ENCODE data around the gene TREML2.

The TREML2 gene

GRCh38 chr6:41156001-41156400 is 44.9 kb downstream of the TREML2 start:
- Histone ChIP-seq H3K4me2 (ENCODE audit: low read length) (no peak overlapping the region), H3K36me3 (replicated peaks; ENCODE audit: low read depth, low read length) (no peaks in the 10 kb centered on the region), H3K27ac (ENCODE audit: low read length) (no peak overlapping the region), H2AFZ (ENCODE audit: low read depth, low read length) (no peak overlapping the region), H4K20me1 (ENCODE audit: insufficient read depth, low read length) (no peaks in the 10 kb centered on the region), H3K9me3 (ENCODE audit: insufficient read depth, low read length) (no peaks in the 10 kb centered on the region), H3K4me3 (ENCODE audit: low read length) (no peak overlapping the region), H3K9ac (ENCODE audit: low read length) (no peak overlapping the region), H3K27me3 (ENCODE audit: low read depth, low read length) (0 out of 2 replicates have a peak, but pooled peaks cover 5% of the 10 kb centered on the region), H3K4me1 (ENCODE audit: low read length) (peaks cover 9% of the 10 kb centered on the region), H3K79me2 (ENCODE audit: low read length) (no peaks in the 10 kb centered on the region)
- TF ChIP-seq EZH2phosphoT487 (IDR thresholded peaks at IDR 0.05; ENCODE audit: low read depth) = no peak
- TF ChIP-seq CTCF (IDR thresholded peaks at IDR 0.05; ENCODE audit: low read depth, low read length) = no peak

- TF ChIP-seq CTCF (IDR thresholded peaks at IDR 0.05; ENCODE audit: low read depth, low read length) (no peak), EZH2phosphoT487 (IDR thresholded peaks at IDR 0.05; ENCODE audit: low read depth) (no peak)
- Histone ChIP-seq H3K4me2 (ENCODE audit: low read length) (no peak overlapping the region), H2AFZ (ENCODE audit: low read depth, low read length) (no peak overlapping the region), H3K27me3 (ENCODE audit: low read depth, low read length) (0 out of 2 replicates have a peak, but pooled peaks cover 5% of the 10 kb centered on the region), H3K9me3 (ENCODE audit: insufficient read depth, low read length) (no peaks in the 10 kb centered on the region), H3K4me3 (ENCODE audit: low read length) (no peak overlapping the region), H3K9ac (ENCODE audit: low read length) (no peak overlapping the region), H3K36me3 (replicated peaks; ENCODE audit: low read depth, low read length) (no peaks in the 10 kb centered on the region), H3K27ac (ENCODE audit: low read length) (no peak overlapping the region), H3K4me1 (ENCODE audit: low read length) (peaks cover 9% of the 10 kb centered on the region), H4K20me1 (ENCODE audit: insufficient read depth, low read length) (no peaks in the 10 kb centered on the region), H3K79me2 (ENCODE audit: low read length) (no peaks in the 10 kb centered on the region)
These were observed 45.7 kb downstream of the TREML2 start for GRCh38 chr6:41155132-41155805.

- Histone ChIP-seq H3K9ac (ENCODE audit: low read length) (no peak within 1 kb of the TSS), H3K9me3 (ENCODE audit: insufficient read depth, low read length) (no peaks in the 10 kb centered on the region), H3K4me3 (ENCODE audit: low read length) (no peak within 1 kb of the TSS), H3K36me3 (replicated peaks; ENCODE audit: low read depth, low read length) (no peaks in the 10 kb centered on the region), H3K27me3 (ENCODE audit: low read depth, low read length) (0 out of 2 replicates have a peak, but pooled peaks cover 5% of the 10 kb centered on the region), H3K27ac (ENCODE audit: low read length) (no peak within 1 kb of the TSS), H3K4me1 (ENCODE audit: low read length) (peaks cover 9% of the 10 kb centered on the region), H2AFZ (ENCODE audit: low read depth, low read length) (no peak within 1 kb of the TSS), H3K79me2 (ENCODE audit: low read length) (no peaks in the 10 kb centered on the region), H4K20me1 (ENCODE audit: insufficient read depth, low read length) (no peaks in the 10 kb centered on the region), H3K4me2 (ENCODE audit: low read length) (no peak within 1 kb of the TSS)
- TF ChIP-seq EZH2phosphoT487 (IDR thresholded peaks at IDR 0.05; ENCODE audit: low read depth) = no peak
- TF ChIP-seq CTCF (IDR thresholded peaks at IDR 0.05; ENCODE audit: low read depth, low read length) = no peak
These were observed 46.8 kb downstream of the TREML2 start, which contains the start of gene TREML1 for GRCh38 chr6:41153992-41154625. TREML1 (minus strand) TSS chr6:41154347; CDS start chr6:41154288, 59 bp downstream.

GRCh38 chr6:41153451-41153850 is 47.5 kb downstream of the TREML2 start:
- Histone ChIP-seq H4K20me1 (ENCODE audit: insufficient read depth, low read length) (no peaks in the 10 kb centered on the region), H3K4me2 (ENCODE audit: low read length) (no peak overlapping the region), H3K9ac (ENCODE audit: low read length) (no peak overlapping the region), H3K4me3 (ENCODE audit: low read length) (no peak overlapping the region), H3K79me2 (ENCODE audit: low read length) (no peaks in the 10 kb centered on the region), H2AFZ (ENCODE audit: low read depth, low read length) (no peak overlapping the region), H3K36me3 (replicated peaks; ENCODE audit: low read depth, low read length) (no peaks in the 10 kb centered on the region), H3K4me1 (ENCODE audit: low read length) (peaks cover 9% of the 10 kb centered on the region), H3K27ac (ENCODE audit: low read length) (no peak overlapping the region), H3K27me3 (ENCODE audit: low read depth, low read length) (0 out of 2 replicates have a peak, but pooled peaks cover 3% of the 10 kb centered on the region), H3K9me3 (ENCODE audit: insufficient read depth, low read length) (no peaks in the 10 kb centered on the region)
- TF ChIP-seq EZH2phosphoT487 (IDR thresholded peaks at IDR 0.05; ENCODE audit: low read depth) (no peak), CTCF (IDR thresholded peaks at IDR 0.05; ENCODE audit: low read depth, low read length) (no peak)
